NOMO-1 treated with DMSO at 0.1 percent for 48 hours (cell line): ENCODE measurements around the gene WNT2B.

ENCODE experiments used
- DNase-seq: peaks from one replicate; lab custom pipeline; 2025; ENCODE audit not compliant: unreplicated experiment; lab: John Stamatoyannopoulos, UW

Gene WNT2B

DNA sequence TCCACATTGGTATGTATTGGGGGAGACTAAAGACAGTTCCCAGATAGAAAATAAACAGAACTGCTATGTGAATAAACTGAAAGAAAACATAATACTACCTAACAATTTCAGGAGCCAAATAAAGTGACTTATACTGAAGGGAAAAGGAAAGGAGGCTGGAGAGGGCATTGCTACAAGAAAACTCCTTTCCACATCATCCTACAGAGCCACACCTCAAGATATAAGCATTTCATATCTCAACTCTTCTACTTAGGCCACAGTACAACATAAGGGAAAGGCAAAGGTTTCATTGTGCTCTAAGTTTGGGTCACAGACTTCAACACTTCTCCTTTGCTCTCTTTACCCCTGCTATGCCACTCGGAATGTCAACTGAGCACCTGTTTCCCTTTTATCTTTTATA is 55.3 kb downstream of the WNT2B start:
- no peak for DNase-seq

DNA sequence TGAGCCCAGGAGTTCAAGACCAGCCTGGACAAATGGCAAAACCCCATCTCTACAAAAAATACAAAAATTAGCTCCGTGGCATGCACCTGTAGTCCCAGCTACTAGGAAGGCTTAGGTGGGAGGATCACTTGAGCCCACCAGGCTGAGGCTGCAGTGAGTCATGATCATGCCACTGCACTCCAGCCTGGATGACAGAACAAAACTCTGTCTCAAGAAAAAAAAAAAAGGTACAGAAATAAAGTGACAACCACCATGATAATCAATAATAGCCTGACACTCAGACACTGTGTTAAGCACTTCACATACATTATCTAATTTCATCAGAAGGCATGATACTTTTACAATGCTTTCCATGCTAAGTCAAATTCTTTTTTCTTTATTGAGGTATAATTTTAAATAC is 57.0 kb downstream of the WNT2B start:
- DNase-seq = no peak

DNA sequence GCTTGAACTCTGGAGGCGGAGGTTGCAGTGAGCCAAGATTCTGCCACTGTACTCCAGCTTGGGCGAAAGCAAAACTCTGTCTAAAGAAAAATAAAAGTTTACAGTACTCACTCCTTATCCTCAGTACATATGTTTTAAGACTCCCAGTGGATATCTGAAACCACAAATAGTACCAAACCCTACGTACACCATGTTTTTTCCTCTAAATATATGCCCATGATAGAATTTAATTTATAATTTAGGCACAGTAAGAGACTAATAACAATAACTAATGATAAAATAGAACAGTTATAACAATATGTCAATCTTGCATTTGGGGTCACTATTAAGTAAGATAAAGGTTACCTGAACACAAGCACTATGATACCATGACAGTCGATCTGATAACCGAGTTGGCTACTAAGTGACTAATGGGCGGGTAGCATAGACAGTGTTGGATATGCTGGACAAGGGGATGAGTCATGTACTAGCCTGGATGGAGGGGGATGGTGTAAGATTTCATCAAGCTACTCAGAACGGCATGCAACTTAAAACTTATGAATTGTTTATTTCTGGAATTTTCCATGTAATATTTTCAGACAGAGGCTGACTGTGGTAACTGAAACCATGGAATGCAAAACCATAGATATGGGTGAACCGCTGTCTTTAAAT is 66.5 kb downstream of the WNT2B start:
- no peak for DNase-seq

DNA sequence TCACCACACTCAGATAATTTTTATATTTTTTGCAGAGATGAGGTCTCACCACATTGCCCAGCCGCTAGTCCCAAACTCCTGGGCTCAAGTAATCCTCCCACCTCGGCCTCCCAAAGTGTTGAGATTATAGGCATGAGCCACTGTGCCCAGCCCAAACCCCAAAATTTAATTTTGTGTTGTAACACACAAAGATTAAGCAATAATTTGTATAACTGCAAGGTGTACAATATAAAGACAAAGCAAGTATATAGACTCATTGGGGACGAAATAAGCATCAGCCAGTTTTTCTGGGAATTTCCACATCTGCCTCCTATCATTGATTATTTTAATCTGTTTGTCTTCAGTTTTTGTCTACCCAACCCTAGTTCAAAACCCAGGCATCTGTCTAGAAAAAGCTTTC is 67.5 kb downstream of the WNT2B start:
- DNase-seq = no peak
